Neural cell (in vitro differentiated cells): ENCODE results near the gene C7orf25. TPM values are rescaled to one million over a fixed set of nuclear protein-coding genes. Genes with fewer than 3 reads are reported as not detected.

Experiments
- H2AFZ ChIP-seq: fragments of 200-600, 300-800 bp; sonication (generic), shearing (Covaris generic); 2 replicates; pipeline ENCODE4 v1.6.0; 2014; ENCODE audit warnings: low read depth, mild to moderate bottlenecking, antibody characterized with exemption, low read length, moderate library complexity
- H3F3A ChIP-seq: fragments of 200-600 bp; shearing (Covaris generic); 2 replicates; pipeline ENCODE4 v1.6.1; 2016; ENCODE audit warnings: mild to moderate bottlenecking, moderate library complexity, mixed read lengths, antibody characterized with exemption, low read length; ENCODE audit not compliant: insufficient read depth, poor library complexity, severe bottlenecking
- H3K27ac ChIP-seq: fragments of 200-600, 300-800 bp; sonication (generic), shearing (Covaris generic); 2 replicates; pipeline ENCODE4 v1.5.1; 2014; ENCODE audit warnings: mild to moderate bottlenecking, low read length, moderate library complexity
- H3K27me3 ChIP-seq: fragments of 300-800, 200-600 bp; sonication (generic), shearing (Covaris generic); 2 replicates; pipeline ENCODE4 v1.6.0; 2014; ENCODE audit warnings: mild to moderate bottlenecking, low read depth, low read length, moderate library complexity; ENCODE audit not compliant: insufficient read depth
- H3K36me3 ChIP-seq: fragments of 300-800, 200-600 bp; sonication (generic), shearing (Covaris generic); 2 replicates; pipeline ENCODE4 v1.5.1; 2014; ENCODE audit warnings: mild to moderate bottlenecking, antibody characterized with exemption, low read length, moderate library complexity; ENCODE audit not compliant: insufficient read depth
- H3K4me2 ChIP-seq: fragments of 300-800, 200-600 bp; sonication (generic), shearing (Covaris generic); 2 replicates; pipeline ENCODE4 v1.6.0; 2014; ENCODE audit warnings: mild to moderate bottlenecking, low read length
- H3K4me3 ChIP-seq: fragments of 300-800, 200-600 bp; sonication (generic), shearing (Covaris generic); 2 replicates; pipeline ENCODE4 v1.5.1; 2014; ENCODE audit warnings: mild to moderate bottlenecking, low read length, moderate library complexity
- H3K79me2 ChIP-seq: fragments of 200-600 bp; shearing (Covaris generic); replicated peaks from 2 replicates; pipeline ENCODE4 v1.6.0; 2014; ENCODE audit warnings: mild to moderate bottlenecking, low read length, moderate library complexity; ENCODE audit not compliant: insufficient read depth
- H3K9ac ChIP-seq: fragments of 300-800, 200-600 bp; sonication (generic), shearing (Covaris generic); 2 replicates; pipeline ENCODE4 v1.6.1; 2016; ENCODE audit warnings: mild to moderate bottlenecking, low read length, mixed read lengths
- H3K9me2 ChIP-seq: fragments of 200-600 bp; shearing (Covaris generic); 2 replicates; pipeline ENCODE4 v1.6.1; 2016; ENCODE audit warnings: mild to moderate bottlenecking, low read length, mixed read lengths; ENCODE audit not compliant: insufficient read depth
- H3K9me3 ChIP-seq: fragments of 200-600, 300-800 bp; sonication (generic), shearing (Covaris generic); 2 replicates; pipeline ENCODE4 v1.6.1; 2016; ENCODE audit warnings: mild to moderate bottlenecking, mixed run types, low read length, moderate library complexity, mixed read lengths
- H4K20me1 ChIP-seq: fragments of 200-600 bp; shearing (Covaris generic); 2 replicates; pipeline ENCODE4 v1.6.1; 2016; ENCODE audit warnings: mild to moderate bottlenecking, mixed run types; ENCODE audit not compliant: insufficient read depth
- CTCF ChIP-seq: fragments of 450-650 bp; IDR thresholded peaks from 2 replicates; pipeline ENCODE4 v1.5.1; 2014; ENCODE audit warnings: antibody characterized with exemption, mild to moderate bottlenecking, moderate library complexity; ENCODE audit not compliant: poor library complexity, severe bottlenecking
- EP300 ChIP-seq: fragments of 450-650 bp; conservative IDR thresholded peaks from 2 replicates; pipeline ENCODE4 v1.6.1; 2014; ENCODE audit warnings: antibody characterized with exemption, mild to moderate bottlenecking, moderate library complexity; ENCODE audit not compliant: poor library complexity, severe bottlenecking
- EZH2 ChIP-seq: fragments of 200-600, 300-800 bp; shearing (Covaris generic), sonication (generic); IDR thresholded peaks from 2 replicates; pipeline ENCODE4 v1.6.1; 2014; ENCODE audit warnings: antibody characterized with exemption, low read length, borderline replicate concordance, mild to moderate bottlenecking; ENCODE audit not compliant: insufficient read depth, poor library complexity, severe bottlenecking
- MXI1 ChIP-seq: fragments of 450-650 bp; conservative IDR thresholded peaks from 2 replicates; pipeline ENCODE4 v1.6.1; 2014; ENCODE audit warnings: antibody characterized with exemption, mild to moderate bottlenecking; ENCODE audit not compliant: poor library complexity, severe bottlenecking
- POLR2AphosphoS5 ChIP-seq: IDR thresholded peaks from 2 replicates; pipeline ENCODE4 v1.6.1; 2012
- RAD21 ChIP-seq: fragments of 450-650 bp; conservative IDR thresholded peaks from 2 replicates; pipeline ENCODE4 v1.6.1; 2014; ENCODE audit warnings: antibody characterized with exemption, mild to moderate bottlenecking, moderate library complexity
- REST ChIP-seq: IDR thresholded peaks from 2 replicates; pipeline ENCODE4 v1.6.1; 2012; ENCODE audit warnings: borderline replicate concordance
- SMC3 ChIP-seq: fragments of 450-650 bp; conservative IDR thresholded peaks from 2 replicates; pipeline ENCODE4 v1.6.1; 2014; ENCODE audit warnings: antibody characterized with exemption, mild to moderate bottlenecking, moderate library complexity; ENCODE audit not compliant: poor library complexity
- TAF1 ChIP-seq: IDR thresholded peaks from 2 replicates; pipeline ENCODE4 v1.6.1; 2012; ENCODE audit warnings: low read depth
- polyA plus RNA-seq: library from polyadenylated mRNA; depleted of rRNA; stranded (reverse); fragments of >200 nt; gene quantifications from 2 replicates; pipeline ENCODE4 v1.2.3, GENCODE V29; 2014

C7orf25 gene
- polyA plus RNA-seq, 1 donor from 2014 or later, result 3.9 TPM

- Histone ChIP-seq H3F3A (no peaks in the 10 kb centered on the region), H2AFZ (no peak overlapping the region), H3K9me3 (no peaks in the 10 kb centered on the region), H3K9me2 (no peaks in the 10 kb centered on the region), H3K4me2 (no peak overlapping the region), H3K27me3 (no peaks in the 10 kb centered on the region), H3K79me2 (no peaks in the 10 kb centered on the region), H3K27ac (no peak overlapping the region), H4K20me1 (no peaks in the 10 kb centered on the region), H3K9ac (no peak overlapping the region), H3K4me3 (no peak overlapping the region), H3K36me3 (no peaks in the 10 kb centered on the region)
- TF ChIP-seq MXI1 (no peak), POLR2AphosphoS5 (no peak), RAD21 (no peak), REST (no peak), EP300 (no peak), EZH2 (no peak), SMC3 (no peak), TAF1 (no peak), CTCF (no peak)
Measured at GRCh38 chr7:42877862-42878261, 34.0 kb downstream of the C7orf25 start.

GRCh38 chr7:42876182-42877068 lies 35.4 kb downstream of the C7orf25 start:
- no peaks in the 10 kb centered on the region for H3K9me3 ChIP-seq
- no peaks in the 10 kb centered on the region for H3F3A ChIP-seq
- no peaks in the 10 kb centered on the region for H3K27me3 ChIP-seq
- H3K9me2 ChIP-seq, result no peaks in the 10 kb centered on the region
- H3K79me2 ChIP-seq, result no peaks in the 10 kb centered on the region
- H3K9ac ChIP-seq, result no peak overlapping the region
- TF ChIP-seq MXI1 (no peak), EZH2 (no peak), SMC3 (peak; percentile 83), REST (no peak), CTCF (peak; percentile 73), RAD21 (peak; percentile 71), EP300 (no peak), POLR2AphosphoS5 (no peak)
- no peak overlapping the region for H3K27ac ChIP-seq
- H4K20me1 ChIP-seq, result no peaks in the 10 kb centered on the region
- H3K36me3 ChIP-seq, result no peaks in the 10 kb centered on the region
- no peak overlapping the region for H3K4me2 ChIP-seq
- no peak overlapping the region for H3K4me3 ChIP-seq
- no peak overlapping the region for H2AFZ ChIP-seq
